GM21737 (cell line): ENCODE results near the gene RAB4B.
A peak's percentile ranks its signal among the peaks of the same experiment; 100 is the strongest.
"Not testable (repeated sequence)": the region's sequence is repeated elsewhere in the genome, so short reads cannot be mapped to it uniquely, and the experiment has no call there.

Source experiments
- ATAC-seq: cut with Tn5 transposase; IDR thresholded peaks from one replicate; pipeline ENCODE4 v1.9.1; 2021; ENCODE audit warnings: mild to moderate bottlenecking, moderate library complexity; ENCODE audit not compliant: unreplicated experiment

Gene RAB4B

DNA sequence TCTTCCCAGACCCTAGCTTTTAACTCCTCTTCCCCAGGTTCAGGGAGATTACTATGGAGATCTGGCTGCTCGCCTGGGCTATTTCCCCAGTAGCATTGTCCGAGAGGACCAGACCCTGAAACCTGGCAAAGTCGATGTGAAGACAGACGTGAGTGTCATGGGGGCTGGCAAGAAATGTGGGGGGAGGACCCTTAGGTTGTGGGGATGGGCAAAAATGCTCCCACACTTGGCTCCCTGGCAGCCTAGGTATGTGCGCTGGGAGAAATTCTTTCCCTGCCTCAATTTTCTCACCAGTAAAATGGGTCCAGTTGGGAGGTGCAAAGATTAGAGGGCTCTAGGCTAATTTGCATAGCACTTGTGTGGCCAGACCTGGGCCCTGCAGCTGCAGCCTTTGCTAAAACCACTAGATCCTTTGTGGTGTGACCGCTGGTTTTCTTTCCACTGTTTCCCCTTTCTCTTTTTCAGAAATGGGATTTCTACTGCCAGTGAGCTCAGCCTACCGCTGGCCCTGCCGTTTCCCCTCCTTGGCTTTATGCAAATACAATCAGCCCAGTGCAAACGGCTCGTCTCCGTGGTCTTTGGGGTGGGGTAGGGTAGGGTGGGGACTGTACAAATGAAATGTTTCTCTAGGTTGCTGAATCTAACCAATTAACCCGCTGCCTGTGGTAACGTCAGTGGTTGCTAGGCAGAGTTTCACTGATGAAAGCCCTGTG lies 959 bp upstream of the RAB4B start:
- ATAC-seq = peak; percentile 53

DNA sequence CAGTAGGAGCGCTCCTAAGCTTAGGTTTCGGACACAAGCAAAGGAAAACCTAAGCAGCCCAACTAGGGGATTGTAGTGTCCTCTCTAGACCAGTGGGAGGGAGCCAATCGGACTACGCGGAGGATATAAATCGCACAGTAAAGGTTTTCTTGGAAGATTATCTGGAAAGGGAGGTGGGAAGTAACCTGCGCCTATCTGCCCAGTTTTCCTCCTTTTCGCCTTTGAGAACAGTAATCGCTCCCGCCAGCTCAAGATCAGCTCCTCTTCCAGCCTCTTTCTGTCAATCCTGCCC lies 456 bp upstream of the RAB4B start:
- ATAC-seq = no peak

DNA sequence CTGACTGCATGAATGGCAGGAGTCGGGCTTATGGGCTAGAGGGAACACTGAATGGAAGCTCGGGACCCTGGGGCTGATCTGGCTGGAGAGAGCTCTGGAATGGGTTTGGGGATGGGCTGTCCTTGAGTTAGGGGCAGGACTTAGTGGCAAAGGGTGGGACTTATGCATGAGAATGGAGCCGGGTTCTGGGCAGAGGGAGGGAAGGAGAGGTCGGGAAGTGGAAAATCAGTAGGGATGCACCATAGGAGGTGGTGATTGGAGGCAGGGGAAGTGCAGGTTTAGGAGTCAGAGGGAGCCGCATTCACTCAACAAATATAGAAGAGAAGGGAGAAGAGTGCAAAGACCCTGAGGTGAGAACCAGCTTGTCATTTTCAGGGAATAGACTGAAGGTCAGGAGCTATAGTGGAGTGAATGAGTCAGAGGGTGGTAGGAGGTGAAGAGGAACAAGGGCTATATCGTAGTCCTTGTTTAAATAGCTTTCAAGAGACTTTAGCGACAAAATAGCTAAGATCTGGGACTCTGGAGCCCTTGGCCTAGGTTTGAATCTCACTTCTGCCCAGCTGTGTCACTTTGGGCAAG lies 748 bp downstream of the RAB4B start:
- no peak for ATAC-seq

DNA sequence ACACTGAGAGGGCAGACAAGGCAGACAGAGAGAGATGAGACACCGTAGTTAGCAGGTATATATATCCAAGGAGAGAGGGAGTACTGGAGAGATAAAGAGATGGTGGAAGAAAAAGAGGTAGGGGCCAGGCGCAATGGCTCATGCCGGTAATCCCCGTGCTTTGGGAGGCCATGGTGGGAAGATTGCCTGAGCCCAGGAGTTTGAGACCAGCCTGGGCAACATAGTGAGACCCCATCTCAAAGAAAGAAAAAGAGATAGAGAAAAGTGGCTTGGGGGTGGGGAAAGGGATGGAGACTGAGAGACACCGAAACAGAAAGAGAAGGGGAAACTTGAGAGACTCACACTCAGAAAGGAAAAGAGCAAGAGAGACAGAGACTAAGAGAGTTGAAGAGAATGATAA lies 2.5 kb downstream of the RAB4B start:
- ATAC-seq = no peak

DNA sequence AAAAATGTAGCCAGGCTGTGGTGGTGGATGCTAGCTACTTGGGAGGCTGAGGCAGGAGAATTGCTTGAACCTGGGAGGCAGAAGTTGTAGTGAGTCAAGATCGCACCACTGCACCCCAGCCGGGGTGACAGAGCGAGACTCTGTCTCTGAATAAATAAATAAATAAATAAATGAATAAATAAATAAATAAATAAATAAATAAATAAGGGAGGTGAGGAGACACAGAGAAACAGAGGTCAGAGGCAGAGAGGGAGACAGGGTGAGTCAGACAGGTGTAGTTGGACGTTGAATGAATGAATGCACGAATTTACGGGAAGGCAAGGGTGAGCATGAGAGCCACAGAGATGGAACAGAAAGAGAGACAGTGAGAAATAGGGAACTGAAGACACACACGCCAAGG lies 3.1 kb downstream of the RAB4B start:
- no peak for ATAC-seq

DNA sequence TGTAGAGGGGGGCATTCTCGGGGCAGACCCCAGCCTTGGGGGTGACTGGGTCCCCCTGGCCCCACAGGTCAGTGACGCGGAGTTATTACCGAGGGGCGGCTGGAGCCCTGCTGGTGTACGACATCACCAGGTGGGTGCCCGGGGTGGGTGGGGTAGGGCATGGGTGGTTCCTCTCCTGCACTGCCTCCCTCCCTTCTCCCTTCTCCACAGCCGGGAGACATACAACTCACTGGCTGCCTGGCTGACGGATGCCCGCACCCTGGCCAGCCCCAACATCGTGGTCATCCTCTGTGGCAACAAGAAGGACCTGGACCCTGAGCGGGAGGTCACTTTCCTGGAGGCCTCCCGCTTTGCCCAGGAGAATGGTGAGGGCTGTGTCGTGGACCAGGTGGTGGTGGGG lies 5.7 kb downstream of the RAB4B start:
- ATAC-seq = no peak

DNA sequence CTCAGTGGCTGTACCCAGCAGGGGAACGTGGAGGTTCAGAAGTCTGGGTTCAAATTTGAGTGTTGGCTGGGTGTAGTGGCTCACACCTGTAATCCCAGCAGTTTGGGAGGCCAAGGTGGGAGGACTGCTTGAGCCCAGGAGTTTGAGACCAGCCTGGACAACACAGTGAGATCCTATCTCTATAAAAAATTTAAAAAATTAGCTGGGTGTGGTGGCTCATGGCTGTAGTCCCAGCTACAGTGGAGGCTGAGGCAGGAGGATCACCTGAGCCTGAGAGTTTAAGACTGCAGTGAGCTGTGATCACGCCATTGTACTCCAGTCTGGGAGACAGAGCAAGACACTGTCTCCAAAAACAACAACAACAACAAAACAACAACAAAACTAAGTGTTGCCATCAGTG lies 6.1 kb downstream of the RAB4B start:
- not testable (repeated sequence) for ATAC-seq

DNA sequence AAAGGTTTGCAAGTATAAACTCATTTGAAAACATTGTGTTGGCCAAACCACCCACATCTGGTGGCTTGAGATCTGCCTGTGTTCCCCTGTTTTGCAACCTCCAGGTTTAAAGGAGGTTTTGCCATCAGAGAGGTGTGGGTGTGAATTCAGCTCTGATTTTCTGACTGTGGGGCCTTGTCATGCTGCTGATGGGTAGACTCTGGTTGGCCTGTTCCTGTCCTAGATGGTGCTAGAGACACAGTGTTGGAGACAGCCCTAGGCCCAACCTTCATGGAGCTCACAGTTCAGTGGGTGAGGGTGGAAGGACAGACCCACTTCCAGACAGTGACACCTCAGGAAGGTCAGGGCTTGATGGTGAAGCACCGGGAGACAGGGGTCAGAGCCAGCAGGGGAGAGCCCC lies 7.5 kb downstream of the RAB4B start:
- ATAC-seq = no peak

DNA sequence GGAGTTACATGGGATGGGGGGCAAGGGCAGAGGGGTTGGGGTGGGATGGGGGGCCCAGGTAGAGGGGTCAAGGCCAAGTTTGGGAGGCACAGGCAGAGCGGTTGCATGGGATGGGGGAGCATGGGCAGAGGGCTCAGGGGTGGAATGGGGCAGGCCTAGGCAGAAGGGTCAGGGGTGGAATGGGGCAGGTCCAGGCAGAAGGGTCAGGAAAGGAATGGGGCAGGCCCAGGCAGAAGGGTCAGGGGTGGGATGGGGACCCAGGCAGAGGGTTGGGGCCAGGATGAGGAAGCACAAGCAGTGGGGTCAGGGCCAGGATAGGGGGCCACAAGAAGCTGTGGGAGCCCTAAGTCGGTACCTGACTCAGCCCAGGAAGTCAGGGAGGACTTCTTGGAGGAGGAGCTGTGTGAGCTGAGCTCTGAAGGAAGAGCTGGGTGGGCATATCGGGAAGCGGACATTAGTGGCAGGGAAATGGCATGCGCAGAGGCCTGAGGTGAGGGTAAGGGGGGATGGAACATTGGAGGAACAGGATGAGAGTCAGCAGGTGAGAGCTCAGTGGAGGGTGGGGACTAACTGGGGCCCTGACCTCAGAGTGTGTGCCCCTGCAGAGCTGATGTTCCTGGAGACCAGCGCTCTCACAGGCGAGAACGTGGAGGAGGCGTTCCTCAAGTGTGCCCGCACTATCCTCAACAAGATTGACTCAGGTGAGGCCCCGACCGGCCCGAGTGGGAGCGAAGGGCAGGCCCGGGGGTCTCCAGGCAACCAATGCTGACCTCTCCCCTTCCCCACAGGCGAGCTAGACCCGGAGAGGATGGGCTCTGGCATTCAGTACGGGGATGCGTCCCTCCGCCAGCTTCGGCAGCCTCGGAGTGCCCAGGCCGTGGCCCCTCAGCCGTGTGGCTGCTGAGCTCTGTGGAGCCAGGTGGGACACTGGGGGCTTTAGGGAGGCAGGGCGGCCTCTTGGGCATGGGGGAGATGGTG lies 8.3 kb downstream of the RAB4B start:
- ATAC-seq = no peak

DNA sequence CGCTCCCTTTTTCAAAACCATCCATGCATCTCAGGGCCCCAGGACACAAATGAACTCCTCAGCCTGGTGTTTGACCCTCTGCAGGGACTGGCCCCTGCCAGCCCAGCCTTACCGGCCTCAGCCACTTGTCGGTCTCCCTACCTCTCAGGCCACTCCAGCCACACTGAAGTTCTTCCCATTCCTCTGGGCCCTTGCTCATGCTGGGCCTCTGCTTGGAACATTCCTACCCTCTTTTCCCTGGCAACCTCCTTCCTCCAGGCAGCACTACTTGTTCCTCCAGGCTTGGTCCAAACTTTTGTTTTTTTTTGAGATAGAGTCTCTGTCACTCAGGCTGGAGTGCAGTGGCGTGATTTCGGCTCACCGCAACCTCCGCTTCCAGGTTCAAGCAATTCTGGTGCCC lies 13.3 kb downstream of the RAB4B start:
- ATAC-seq = no peak

DNA sequence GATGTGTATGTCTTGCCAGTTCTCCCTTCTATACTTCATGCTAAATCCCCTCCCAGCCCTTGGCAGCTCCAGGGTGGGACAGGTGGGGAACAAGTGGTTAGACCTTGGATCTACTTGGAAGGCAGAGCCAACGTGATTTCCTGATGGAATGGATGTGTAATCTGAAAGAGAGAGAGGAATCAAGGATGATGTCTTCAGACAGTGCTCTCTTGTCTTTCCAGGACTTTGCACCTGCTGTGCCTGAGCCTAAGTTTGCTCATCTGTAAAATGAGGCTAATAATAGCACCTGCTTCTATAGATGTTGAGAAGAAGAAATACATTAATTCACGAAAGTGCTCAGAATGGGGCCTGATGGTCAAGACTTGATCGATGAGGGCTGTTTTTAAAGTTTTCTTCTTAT lies 13.9 kb downstream of the RAB4B start:
- ATAC-seq = no peak

DNA sequence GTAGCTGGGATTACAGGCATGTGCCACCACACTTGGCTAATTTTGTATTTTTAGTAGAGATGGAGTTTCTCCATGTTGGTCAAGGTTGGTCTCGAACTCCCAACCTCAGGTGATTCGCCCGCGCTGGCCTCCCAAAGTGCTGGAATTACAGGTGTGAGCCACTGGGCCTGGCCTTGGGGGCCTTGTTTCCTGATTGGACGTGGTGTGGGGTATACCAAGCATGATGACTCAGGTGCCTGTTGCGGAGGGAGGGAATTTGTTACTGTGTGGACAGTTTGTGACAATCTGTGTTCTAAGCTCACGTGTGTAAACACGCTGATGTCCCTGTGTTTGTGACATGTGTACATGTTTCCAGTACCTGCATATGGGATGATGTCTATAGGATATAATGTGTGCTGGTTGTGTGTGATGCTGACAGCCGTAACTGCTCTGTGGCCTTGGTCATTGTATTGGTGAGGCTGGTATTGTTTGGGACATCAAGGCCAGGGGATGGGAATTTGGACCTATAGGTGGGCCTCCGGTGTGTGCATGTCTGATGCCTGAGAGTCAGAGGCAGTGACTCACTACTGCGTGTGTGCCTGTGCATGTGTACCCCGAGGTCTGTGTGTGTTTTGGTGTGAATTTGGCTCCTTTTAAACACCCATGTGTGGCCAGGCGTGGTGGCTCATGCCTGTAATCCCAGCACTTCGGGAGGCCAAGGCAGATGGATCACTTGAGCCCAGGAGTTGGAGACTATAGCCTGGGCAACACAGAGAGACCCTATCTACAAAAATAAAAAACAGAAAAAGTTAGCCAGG lies 19.3 kb downstream of the RAB4B start:
- ATAC-seq = no peak

DNA sequence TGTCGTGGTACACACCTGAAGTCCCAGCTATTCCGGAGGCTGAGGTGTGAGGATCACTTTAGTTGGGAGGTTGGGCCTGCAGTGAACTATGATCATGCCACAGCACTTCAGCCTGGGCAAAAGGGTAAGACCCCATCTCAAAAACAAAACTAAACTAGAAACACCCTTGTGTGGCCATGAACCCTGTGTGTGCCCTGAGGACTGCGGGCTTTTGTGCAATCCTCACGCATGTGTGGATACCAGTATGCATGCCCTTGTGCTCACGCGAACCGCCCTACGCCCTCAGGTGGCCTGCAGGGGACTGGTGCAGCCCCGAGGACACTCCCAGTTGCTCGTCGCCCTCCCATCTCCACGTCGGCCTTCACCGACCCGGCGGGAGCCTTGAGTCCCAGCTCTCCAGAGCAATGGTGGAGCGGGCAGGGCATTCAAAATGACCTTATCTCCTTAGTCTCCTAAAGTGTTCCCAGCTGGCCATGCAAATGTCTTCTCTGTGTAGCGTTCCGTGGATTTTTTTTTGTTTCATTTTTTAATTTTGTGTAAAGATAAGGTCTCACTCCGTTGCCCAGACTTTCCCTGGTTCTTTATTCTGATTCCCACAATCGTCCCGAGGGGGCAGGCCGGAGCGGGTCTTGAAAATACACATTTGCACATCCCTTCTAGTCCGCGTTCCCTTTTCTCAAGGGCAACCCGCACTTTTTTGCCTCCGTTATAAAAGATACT lies 20.1 kb downstream of the RAB4B start:
- peak; percentile 25 for ATAC-seq

DNA sequence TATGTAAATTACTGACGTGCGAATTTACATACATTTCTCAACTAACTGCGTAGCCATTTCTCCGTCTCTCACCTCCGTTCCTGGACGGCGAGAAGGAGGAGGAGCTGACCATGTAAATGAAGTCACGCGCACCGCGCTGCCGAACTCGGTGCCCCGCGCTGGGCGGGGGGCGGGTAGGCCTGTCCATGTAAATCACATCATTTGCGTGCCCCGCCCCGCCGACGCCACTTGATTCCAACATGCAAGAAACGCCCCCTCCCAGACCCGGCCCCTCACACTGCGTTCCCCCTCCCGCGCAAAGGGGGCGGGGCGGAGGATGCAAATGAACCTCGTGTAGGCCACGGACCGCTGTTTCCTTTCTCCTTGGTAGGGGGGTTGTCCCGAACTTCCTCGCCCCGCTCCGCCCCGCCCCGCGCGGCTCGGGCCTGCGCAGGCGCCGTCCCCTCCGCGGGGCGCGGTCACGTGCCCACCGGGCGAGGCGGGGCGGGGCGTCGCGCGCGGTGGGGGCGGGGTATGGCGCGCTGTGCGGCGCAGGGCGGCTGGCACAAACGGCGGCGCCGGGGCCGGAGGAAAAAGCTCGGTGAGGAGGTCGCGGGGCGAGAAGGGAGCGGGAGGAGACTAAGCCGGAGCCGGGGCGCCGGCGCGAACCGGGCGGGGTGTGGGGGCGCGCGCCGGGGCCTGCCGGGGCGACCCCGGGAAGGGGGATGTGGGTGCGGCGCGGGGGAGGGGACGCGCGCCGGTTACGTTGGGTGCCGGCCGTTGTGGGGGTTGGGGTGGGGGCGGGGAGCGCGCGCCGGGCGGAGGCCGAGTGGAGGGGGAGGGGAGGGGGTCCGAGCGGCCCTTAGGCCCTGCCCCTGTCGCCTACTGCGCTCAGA lies 20.9 kb downstream of the RAB4B start, which contains the start of gene EGLN2:
EGLN2 (plus strand) TSS at position 509 of the 875 bp plus-strand sequence. CDS start 1,382 bp downstream, outside the sequence.
- ATAC-seq = peak; percentile 72

DNA sequence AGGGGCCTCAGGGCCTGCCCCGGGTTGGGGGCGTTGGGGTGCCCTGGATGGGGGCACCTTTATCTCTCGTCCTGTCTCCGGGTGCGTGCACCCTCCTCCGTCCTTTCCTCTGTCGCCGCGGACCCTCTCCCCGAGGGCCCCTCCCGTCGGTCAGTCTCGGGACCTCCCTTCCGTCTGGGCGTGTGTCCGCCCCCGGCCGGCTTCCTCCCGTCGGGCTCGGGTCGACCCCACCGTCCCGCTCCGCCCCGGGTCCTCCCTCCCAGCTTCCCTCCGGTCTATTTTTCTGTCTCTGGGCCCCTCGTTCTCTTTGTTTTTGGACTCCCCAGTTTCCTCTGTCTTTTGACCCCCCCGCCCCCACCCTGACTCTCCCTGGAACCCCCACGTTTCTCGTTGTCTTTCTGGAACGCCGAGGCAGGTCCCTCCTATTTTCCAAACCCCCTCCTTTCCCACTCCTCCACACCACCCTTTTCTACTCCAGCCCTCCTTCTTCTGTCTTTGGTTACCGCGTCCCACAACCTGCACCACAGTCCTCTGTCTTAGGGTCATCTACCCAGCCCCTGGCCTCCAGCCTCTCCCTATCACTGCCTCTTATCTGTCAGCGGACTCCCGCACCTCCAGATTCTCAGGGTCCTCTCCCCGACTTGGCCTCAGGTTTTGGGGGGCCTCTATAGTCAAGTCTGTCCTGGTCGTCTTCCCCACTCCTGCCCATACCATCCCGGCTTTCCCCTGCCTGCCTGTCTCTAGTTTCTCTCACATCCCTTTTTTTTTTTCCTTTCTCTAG lies 21.7 kb downstream of the RAB4B start:
- no peak for ATAC-seq

DNA sequence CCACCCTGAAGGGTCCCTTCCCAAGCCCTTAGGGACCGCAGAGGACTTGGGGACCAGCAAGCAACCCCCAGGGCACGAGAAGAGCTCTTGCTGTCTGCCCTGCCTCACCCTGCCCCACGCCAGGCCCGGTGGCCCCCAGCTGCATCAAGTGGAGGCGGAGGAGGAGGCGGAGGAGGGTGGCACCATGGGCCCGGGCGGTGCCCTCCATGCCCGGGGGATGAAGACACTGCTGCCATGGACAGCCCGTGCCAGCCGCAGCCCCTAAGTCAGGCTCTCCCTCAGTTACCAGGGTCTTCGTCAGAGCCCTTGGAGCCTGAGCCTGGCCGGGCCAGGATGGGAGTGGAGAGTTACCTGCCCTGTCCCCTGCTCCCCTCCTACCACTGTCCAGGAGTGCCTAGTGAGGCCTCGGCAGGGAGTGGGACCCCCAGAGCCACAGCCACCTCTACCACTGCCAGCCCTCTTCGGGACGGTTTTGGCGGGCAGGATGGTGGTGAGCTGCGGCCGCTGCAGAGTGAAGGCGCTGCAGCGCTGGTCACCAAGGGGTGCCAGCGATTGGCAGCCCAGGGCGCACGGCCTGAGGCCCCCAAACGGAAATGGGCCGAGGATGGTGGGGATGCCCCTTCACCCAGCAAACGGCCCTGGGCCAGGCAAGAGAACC lies 22.4 kb downstream of the RAB4B start:
- no peak for ATAC-seq

DNA sequence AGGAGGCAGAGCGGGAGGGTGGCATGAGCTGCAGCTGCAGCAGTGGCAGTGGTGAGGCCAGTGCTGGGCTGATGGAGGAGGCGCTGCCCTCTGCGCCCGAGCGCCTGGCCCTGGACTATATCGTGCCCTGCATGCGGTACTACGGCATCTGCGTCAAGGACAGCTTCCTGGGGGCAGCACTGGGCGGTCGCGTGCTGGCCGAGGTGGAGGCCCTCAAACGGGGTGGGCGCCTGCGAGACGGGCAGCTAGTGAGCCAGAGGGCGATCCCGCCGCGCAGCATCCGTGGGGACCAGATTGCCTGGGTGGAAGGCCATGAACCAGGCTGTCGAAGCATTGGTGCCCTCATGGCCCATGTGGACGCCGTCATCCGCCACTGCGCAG lies 22.9 kb downstream of the RAB4B start:
- no peak for ATAC-seq
